Osteoblast (primary cell): ENCODE measurements around the gene KCTD5. TPM values are rescaled to one million over a fixed set of nuclear protein-coding genes. Genes with fewer than 3 reads are reported as not detected.
"Not testable (repeated sequence)": the region's sequence is repeated elsewhere in the genome, so short reads cannot be mapped to it uniquely, and the experiment has no call there.

Experiments used
- DNase-seq: peaks from one replicate; pipeline ENCODE4 v3.0.0; 2011; ENCODE audit warnings: low spot score, mixed read lengths; ENCODE audit not compliant: insufficient read length; ENCODE audit errors: missing footprints
- H2AFZ ChIP-seq: 2 replicates; pipeline ENCODE4 v1.6.0; 2011; ENCODE audit warnings: mild to moderate bottlenecking, low read length
- H3K27ac ChIP-seq: 2 replicates; pipeline ENCODE4 v1.5.1; 2011; ENCODE audit warnings: mild to moderate bottlenecking, low read depth, low read length, moderate library complexity
- H3K27me3 ChIP-seq: 2 replicates; pipeline ENCODE4 v1.6.0; 2012; ENCODE audit warnings: mild to moderate bottlenecking, control low read depth, inconsistent platforms, low read length, moderate library complexity; ENCODE audit not compliant: insufficient read depth
- H3K36me3 ChIP-seq: 2 replicates; pipeline ENCODE4 v1.5.1; 2011; ENCODE audit warnings: mild to moderate bottlenecking, low read length, control low read depth, moderate library complexity; ENCODE audit not compliant: insufficient read depth
- H3K4me1 ChIP-seq: 2 replicates; pipeline ENCODE4 v1.5.1; 2011; ENCODE audit warnings: mild to moderate bottlenecking, low read length, control low read depth, moderate library complexity; ENCODE audit not compliant: insufficient read depth
- H3K4me2 ChIP-seq: 2 replicates; pipeline ENCODE4 v1.6.0; 2011; ENCODE audit warnings: mild to moderate bottlenecking, low read length; ENCODE audit not compliant: insufficient read depth
- H3K4me3 ChIP-seq: fragments of 200-600 bp; sonication (generic); 3 replicates; pipeline ENCODE4 v1.5.1; 2012; ENCODE audit warnings: mild to moderate bottlenecking, low read length, inconsistent platforms; ENCODE audit not compliant: insufficient read depth
- H3K79me2 ChIP-seq: 2 replicates; pipeline ENCODE4 v1.6.0; 2012; ENCODE audit warnings: mild to moderate bottlenecking, low read length, control low read depth, inconsistent platforms; ENCODE audit not compliant: insufficient read depth
- H3K9me3 ChIP-seq: 2 replicates; pipeline ENCODE4 v1.5.1; 2011; ENCODE audit warnings: low read depth, low read length, control low read depth
- H4K20me1 ChIP-seq: 2 replicates; pipeline ENCODE4 v1.6.0; 2012; ENCODE audit warnings: mild to moderate bottlenecking, low read length, control low read depth; ENCODE audit not compliant: insufficient read depth
- total RNA-seq: library from RNA; depleted of rRNA; stranded (reverse); fragments of >200 nt; gene quantifications from 2 replicates; pipeline ENCODE4 v1.2.3, GENCODE V29; 2012
- TF ChIP-seq, protein P1 (sequence below): IDR thresholded peaks from 2 replicates; pipeline ENCODE4 v1.5.1; 2011; ENCODE audit warnings: mild to moderate bottlenecking, low read depth, low read length, moderate library complexity; ENCODE audit errors: extremely low read depth

The KCTD5 gene, protein sequence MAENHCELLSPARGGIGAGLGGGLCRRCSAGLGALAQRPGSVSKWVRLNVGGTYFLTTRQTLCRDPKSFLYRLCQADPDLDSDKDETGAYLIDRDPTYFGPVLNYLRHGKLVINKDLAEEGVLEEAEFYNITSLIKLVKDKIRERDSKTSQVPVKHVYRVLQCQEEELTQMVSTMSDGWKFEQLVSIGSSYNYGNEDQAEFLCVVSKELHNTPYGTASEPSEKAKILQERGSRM
- 19.2 and 21.7 TPM in 2 replicates for total RNA-seq

DNA sequence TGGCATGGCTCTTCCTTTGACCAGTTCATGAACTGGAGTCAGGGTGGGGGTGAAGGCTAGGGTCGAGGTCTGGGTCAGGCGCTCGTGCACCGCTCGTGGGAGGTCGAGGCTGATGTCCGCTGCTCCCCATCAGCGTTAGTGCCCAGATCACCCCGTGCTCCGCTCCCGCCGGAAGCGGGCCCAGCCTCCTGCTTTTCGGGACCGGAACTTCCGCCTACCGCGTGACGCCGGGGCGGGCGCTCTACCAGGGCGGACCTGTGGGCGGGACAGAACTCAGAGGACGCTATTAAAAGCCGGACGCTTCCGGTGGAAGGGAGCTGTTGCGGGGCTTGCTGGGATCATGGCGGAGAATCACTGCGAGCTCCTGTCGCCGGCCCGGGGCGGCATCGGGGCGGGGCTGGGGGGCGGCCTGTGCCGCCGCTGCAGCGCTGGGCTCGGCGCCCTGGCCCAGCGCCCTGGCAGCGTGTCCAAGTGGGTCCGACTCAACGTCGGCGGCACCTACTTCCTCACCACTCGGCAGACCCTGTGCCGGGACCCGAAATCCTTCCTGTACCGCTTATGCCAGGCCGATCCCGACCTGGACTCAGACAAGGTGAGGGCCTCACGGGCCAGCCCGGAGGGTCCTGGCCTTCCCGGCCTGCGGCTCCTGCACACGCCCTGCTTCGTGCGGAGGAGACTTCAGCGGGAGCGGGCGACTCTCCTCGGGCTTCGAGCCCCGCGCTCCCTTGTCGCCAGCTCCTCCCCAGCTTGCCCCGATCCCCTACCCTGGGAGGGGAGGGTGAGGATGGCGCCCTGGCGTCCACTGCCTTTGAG, at the start of gene KCTD5:
KCTD5 (plus strand) TSS at position 315 of the 813 bp plus-strand sequence; CDS start at position 341, 26 bp downstream.
- peak within 1 kb of the TSS; percentile 91 for H3K27ac ChIP-seq
- TF ChIP-seq, protein P1, sequence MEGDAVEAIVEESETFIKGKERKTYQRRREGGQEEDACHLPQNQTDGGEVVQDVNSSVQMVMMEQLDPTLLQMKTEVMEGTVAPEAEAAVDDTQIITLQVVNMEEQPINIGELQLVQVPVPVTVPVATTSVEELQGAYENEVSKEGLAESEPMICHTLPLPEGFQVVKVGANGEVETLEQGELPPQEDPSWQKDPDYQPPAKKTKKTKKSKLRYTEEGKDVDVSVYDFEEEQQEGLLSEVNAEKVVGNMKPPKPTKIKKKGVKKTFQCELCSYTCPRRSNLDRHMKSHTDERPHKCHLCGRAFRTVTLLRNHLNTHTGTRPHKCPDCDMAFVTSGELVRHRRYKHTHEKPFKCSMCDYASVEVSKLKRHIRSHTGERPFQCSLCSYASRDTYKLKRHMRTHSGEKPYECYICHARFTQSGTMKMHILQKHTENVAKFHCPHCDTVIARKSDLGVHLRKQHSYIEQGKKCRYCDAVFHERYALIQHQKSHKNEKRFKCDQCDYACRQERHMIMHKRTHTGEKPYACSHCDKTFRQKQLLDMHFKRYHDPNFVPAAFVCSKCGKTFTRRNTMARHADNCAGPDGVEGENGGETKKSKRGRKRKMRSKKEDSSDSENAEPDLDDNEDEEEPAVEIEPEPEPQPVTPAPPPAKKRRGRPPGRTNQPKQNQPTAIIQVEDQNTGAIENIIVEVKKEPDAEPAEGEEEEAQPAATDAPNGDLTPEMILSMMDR = no peak
- peak within 1 kb of the TSS; percentile 99 for H3K4me3 ChIP-seq
- peaks cover 30% of the 10 kb centered on the region for H3K79me2 ChIP-seq
- H3K4me1 ChIP-seq = peaks cover 7% of the 10 kb centered on the region
- H3K36me3 ChIP-seq = no peaks in the 10 kb centered on the region
- no peaks in the 10 kb centered on the region for H3K9me3 ChIP-seq
- H4K20me1 ChIP-seq = peaks cover 15% of the 10 kb centered on the region
- peak within 1 kb of the TSS; percentile 99 for H2AFZ ChIP-seq
- peak within 1 kb of the TSS; percentile 98 for H3K4me2 ChIP-seq
- peak; percentile 100 for DNase-seq
- H3K27me3 ChIP-seq = no peaks in the 10 kb centered on the region

DNA sequence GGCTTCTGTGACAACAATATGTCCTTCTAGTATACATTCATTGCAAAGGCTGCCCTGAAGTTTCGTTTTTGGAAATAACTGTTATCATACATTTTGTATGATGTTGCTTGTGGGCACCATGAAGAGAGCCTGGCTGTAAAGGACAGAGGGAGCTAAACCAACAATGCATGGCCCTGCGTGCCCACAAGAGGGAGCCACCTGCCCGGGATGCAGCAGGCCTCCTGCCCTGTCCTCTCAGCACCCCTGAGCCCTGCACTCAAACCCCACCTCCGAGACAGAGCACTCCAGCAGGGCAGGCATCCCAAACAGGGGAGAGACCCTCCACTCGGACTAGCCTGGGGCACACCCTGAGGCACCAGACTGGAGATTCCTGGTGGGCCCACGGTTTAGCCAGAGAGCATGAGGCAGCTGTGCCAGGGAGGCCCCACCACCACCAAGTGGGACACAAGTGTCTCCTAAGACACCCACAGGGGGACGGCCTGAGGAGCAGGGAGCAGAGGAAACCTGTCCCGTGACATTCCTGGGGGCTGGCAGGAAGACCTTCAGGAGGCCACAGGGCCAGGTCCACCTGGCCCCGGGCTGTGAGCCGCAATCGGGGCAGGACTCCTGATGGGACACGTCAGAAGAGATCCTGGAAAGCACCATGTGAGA, 43.1 kb upstream of the KCTD5 start:
- not testable (repeated sequence) for H3K36me3 ChIP-seq, H3K4me1 ChIP-seq, H2AFZ ChIP-seq, H3K4me3 ChIP-seq, H3K79me2 ChIP-seq, DNase-seq, H3K27me3 ChIP-seq, H4K20me1 ChIP-seq, H3K9me3 ChIP-seq, H3K4me2 ChIP-seq, H3K27ac ChIP-seq

DNA sequence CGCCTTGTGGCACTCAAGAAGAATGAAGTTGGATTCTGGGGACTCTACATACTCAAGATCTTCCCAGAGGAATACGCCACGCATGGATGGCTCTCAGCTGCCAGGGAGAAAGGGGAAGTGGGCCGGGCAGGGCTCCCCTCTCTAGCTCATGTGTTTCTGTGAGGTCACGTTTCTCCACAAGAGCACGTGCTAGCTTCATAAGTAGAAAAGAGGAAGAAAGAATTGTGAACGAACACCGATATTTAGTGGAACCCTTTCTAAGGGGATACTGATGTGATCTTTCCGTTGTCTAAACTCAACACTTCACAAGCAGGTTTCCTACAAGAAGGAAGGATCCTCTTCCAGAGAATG, 42.6 kb upstream of the KCTD5 start:
- H3K36me3 ChIP-seq, H3K4me3 ChIP-seq, H3K27ac ChIP-seq, DNase-seq, H3K9me3 ChIP-seq, H2AFZ ChIP-seq, H3K27me3 ChIP-seq, H3K4me1 ChIP-seq, H3K4me2 ChIP-seq, H3K79me2 ChIP-seq, H4K20me1 ChIP-seq: not testable (repeated sequence)

DNA sequence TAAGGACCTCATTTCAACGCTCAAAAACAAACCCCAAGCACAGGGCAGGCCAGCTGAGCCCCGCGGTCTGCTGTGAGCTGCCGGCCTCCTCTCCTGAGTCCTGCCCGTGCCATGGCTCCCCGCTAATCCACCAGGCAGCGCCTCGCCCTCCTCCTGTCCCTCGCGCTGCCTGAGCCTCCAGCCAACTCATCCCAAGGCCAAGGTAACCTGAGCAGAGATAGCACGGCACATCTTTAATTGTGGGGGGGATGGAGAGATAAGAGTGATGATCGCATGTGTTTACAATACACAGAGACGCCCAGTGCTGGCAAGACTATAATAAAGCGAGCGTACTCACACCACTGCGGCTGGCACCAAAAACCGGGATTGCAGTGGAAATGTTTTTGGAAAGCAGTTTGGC, 39.8 kb upstream of the KCTD5 start:
- not testable (repeated sequence) for H3K79me2 ChIP-seq, DNase-seq, H3K27ac ChIP-seq, H3K4me1 ChIP-seq, H3K4me3 ChIP-seq, H3K4me2 ChIP-seq, H3K9me3 ChIP-seq, H3K36me3 ChIP-seq, H3K27me3 ChIP-seq, H2AFZ ChIP-seq, H4K20me1 ChIP-seq

DNA sequence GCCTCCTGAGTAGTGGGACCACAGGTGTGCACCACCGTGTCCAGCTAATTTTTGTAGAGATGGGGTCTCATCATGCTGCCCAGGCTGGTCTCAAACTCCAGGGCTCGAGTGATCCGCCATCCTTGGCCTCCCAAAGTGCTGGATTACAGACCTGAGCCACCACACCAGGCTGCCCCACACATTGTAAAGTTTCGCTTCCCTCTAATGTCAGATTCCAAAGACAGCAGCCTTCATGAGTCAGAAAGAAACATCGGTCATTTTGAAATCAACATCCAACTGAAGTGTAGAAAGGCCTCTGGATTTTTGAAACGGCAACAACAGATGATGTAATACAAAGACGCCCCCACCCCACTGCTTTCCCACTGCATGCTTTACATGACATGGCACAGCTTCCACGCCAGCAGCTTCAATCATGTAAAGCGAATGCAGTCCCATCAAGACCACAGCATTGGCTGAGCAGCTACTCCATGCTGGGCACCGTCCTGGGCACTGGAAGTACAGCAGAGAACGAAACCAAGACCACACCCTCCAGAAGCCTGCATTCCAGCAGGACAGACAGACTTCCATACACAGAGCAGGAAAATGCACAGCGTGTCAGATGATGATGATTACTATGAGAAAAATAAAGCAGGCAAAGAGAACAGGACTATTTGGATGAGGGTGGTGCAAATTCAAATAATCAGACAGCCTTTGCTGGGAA, 37.4 kb upstream of the KCTD5 start:
- H3K27ac ChIP-seq, H3K4me1 ChIP-seq, H3K36me3 ChIP-seq, H3K4me3 ChIP-seq, H3K4me2 ChIP-seq, H2AFZ ChIP-seq, H3K27me3 ChIP-seq, DNase-seq, H3K79me2 ChIP-seq, H3K9me3 ChIP-seq, H4K20me1 ChIP-seq: not testable (repeated sequence)

DNA sequence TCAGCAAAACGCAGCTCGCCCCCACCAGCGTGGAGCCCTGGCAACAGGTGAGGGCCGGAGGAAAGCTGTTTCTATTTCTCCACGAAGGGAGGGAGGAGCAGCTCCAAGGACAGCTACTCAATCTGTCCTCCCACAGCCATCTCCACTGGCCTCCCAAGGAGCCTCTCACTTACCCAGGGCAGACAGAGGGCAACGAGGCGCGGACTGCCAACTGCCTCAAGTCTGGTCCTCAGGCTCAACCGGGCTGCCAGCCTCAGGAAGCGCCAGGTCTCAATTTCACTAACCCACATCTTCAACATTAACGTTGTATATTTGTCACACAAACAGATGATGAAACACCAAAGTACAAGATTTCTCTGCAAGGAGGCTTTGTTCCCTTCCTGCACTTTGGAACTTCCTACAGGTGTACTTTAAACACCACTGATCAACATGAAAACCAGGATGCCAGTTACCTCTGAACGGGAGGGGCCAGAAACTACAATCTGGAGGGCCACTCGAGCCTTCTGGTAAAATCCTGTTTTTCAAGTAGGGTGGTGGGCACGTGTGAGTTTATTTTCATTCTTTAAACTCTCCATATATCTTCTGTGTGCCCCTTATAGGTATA, 31.0 kb upstream of the KCTD5 start:
- DNase-seq, H3K27ac ChIP-seq, H3K36me3 ChIP-seq, H3K27me3 ChIP-seq, H3K4me1 ChIP-seq, H4K20me1 ChIP-seq, H3K9me3 ChIP-seq, H3K79me2 ChIP-seq, H2AFZ ChIP-seq, H3K4me3 ChIP-seq, H3K4me2 ChIP-seq: not testable (repeated sequence)

DNA sequence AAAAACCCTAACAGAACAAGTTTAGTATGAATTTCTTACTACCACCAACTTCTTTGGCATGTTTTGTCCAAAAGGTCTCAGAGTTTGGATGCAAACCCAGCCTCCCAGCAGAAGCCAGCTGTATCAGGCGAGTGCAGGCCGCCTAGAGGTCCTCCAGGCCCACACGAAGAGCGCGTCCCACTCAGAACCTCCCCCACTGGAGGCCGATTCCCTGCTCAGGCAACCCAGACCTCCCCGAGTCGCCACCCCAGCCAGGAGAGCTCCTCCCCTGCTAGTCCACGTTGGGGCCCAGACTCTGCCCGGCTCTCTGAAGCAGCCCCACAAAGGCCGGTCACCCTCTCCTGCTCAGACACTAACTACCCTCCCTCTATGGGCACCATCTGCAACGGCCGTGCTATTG, 28.4 kb upstream of the KCTD5 start:
- H4K20me1 ChIP-seq, H3K4me1 ChIP-seq, H3K9me3 ChIP-seq, H3K27ac ChIP-seq, H3K4me2 ChIP-seq, H3K36me3 ChIP-seq, DNase-seq, H3K4me3 ChIP-seq, H3K79me2 ChIP-seq, H2AFZ ChIP-seq: not testable (repeated sequence)
- peaks cover 13% of the 10 kb centered on the region for H3K27me3 ChIP-seq
